Measurements from ENCODE around the gene CD38.
"Not testable (repeated sequence)": the region's sequence is repeated elsewhere in the genome, so short reads cannot be mapped to it uniquely, and the experiment has no call there.

The CD38 gene

DNA sequence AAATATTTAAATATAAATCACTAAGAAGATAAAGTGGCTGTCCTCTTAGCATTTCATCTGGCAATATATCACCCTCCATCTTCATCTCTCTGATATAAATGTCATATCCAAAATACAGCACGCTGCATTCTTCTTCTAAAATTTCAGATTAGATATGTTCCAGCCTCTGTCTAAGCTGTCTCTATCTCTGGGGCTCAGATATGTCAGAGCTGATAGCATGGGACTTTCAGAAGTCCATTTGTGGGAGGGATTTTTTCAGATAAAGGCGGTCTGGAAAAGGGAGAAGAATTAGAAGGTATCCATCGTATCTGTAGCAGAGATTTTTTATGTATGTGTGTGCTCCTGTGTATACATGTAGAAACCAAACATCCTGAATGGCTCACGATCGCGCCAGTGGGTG is 25.0 kb upstream of the CD38 start:
- no peak overlapping the region for H3K27ac ChIP-seq
- TF ChIP-seq, protein P1, sequence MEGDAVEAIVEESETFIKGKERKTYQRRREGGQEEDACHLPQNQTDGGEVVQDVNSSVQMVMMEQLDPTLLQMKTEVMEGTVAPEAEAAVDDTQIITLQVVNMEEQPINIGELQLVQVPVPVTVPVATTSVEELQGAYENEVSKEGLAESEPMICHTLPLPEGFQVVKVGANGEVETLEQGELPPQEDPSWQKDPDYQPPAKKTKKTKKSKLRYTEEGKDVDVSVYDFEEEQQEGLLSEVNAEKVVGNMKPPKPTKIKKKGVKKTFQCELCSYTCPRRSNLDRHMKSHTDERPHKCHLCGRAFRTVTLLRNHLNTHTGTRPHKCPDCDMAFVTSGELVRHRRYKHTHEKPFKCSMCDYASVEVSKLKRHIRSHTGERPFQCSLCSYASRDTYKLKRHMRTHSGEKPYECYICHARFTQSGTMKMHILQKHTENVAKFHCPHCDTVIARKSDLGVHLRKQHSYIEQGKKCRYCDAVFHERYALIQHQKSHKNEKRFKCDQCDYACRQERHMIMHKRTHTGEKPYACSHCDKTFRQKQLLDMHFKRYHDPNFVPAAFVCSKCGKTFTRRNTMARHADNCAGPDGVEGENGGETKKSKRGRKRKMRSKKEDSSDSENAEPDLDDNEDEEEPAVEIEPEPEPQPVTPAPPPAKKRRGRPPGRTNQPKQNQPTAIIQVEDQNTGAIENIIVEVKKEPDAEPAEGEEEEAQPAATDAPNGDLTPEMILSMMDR (conservative IDR thresholded peaks at IDR 0.05), result no peak

DNA sequence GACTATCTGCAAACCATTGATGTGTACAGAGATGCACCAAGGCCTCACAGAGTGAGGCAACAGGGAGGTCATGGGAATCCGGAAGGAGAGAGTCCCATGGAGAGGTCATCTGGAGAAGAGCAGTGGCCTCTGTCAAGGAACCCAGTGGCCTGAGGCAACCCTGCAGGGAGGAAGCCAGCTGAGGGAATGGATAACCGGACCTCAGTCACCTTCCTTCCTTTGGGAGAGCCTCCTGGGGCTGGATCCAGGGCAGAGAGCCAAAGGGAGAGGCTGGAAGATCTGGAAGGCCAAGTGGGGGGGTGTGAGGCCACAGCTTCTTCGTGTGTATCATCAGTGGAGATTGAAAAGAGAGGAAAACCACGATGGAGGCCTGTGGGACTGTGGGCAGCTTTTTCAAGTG is 24.3 kb upstream of the CD38 start:
- no peak overlapping the region for H3K27ac ChIP-seq
- TF ChIP-seq, protein P1 (conservative IDR thresholded peaks at IDR 0.05), result no peak

DNA sequence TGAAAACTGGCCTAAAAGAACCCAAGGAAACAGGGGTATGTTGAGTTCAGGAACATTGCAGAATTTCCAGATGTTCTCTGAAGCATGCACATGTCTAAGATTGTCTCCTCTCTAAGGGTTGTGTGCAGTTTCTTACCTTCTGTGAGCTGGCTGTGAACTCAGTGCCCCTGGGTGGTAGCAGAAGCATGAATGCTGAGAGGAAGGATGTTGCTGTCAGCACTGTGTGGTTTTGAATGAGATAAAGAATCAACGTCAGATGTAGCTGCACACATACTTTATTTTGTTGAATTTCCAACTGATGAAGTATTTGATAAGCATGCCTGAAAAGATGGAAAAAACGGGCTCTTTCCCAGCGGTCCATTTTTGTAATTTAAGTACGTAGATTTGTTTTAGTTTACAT is 23.8 kb upstream of the CD38 start:
- TF ChIP-seq, protein P1 (conservative IDR thresholded peaks at IDR 0.05), result no peak
- H3K27ac ChIP-seq, result no peak overlapping the region

DNA sequence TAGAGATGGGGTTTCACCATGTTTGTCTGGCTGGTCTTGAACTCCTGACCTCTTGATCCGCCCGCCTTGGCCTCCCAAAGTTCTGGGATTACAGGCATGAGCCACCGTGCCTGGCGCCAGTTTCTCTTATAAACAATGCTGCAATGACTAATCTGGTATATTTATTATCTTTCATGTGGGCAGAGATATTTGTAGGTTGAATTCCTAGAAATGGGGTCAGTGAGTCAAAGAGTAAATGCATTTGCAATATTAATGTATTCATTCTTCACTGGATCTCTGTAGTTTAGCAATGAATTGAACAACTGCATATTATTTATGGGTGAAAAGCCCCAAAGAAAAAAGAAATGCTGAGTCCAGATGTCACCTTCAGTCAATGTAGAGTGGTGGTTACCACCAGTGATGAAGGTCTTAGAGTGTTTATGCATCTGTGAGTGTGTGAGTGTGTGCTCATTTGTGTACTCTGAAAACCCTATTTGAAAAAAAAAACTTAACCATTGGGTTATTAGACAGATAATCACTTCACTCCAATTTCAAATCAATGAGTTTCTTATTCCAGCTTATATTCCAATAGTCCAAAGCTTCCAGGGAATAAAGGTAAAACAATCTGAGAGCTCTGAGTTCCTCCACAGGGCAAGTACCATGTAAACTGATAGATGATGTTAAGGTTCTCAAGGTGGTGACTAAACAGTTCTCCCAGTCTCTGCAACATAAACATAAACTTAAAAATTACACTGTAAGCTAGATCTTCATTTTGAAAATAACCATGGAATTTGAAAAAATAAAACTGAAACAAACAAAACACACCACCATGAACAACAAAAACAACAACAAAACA is 22.6 kb upstream of the CD38 start:
- TF ChIP-seq, protein P1 (conservative IDR thresholded peaks at IDR 0.05), result no peak

DNA sequence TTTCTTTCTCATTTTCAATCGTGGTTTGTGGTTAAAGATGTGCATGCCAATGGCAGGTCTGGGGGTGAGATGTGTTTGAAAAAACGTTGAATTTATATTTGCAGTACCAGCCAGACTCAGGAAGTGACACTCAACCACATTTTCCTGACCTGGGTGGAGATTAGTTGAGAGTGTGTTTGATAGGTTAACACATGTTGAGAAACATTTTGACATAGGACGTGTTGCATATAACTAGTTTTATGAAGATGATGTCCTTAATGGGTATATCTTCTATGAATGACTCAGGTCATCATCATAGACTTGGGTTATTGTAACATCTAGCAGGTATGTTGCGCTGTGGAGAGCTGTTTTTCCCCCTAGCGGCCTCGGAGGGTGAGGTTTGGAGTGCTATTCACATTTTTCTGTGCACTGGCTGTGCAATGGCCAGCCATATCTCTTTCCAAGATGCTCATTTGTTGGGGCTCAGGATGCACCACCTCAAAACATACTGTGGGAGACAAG is 21.7 kb upstream of the CD38 start:
- H3K27ac ChIP-seq, result no peak overlapping the region
- TF ChIP-seq, protein P1 (conservative IDR thresholded peaks at IDR 0.05), result no peak

More for the DNA sequence above, 22.6 kb upstream of the CD38 start:
- no peak overlapping the region for H3K27ac ChIP-seq

DNA sequence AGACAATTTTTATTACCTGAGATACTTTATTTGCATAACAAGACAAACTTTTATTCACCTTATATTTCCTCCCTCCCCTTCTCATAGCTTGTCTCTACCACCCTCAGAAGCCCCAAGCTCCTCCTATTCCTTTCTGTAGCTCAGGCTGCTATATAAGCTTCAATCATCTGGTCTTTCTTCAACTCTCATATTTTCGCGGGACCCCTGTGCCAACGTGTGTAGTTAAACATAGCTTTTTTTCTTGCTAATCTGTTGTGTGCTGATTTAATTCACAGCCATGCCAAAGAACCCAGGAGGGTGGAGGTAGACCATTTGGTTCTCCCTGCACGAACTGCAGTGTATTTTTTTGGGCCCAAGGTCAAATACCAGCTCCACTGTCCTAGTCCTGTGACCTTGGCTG is 21.1 kb upstream of the CD38 start:
- H3K27ac ChIP-seq, result no peak overlapping the region
- TF ChIP-seq, protein P1 (conservative IDR thresholded peaks at IDR 0.05), result no peak

DNA sequence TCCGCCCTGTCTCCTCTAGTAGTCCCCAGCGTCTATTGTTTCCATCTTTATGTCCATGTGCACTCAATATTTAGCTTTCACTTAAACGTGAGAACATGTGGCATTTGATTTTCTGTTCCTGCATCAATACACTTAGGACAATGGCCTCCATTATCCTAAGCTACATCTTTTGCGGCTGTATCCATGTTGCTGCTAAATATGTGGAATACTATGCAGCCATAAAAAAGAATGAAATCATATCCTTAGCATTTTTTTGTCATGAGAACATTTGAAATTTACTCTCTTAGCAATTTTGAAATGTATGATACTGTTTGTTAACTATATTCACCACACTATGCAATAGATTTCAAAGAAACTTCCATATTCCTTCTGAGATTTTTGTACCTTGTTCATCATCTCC is 19.8 kb upstream of the CD38 start:
- H3K27ac ChIP-seq, result no peak overlapping the region
- TF ChIP-seq, protein P1 (conservative IDR thresholded peaks at IDR 0.05), result no peak

DNA sequence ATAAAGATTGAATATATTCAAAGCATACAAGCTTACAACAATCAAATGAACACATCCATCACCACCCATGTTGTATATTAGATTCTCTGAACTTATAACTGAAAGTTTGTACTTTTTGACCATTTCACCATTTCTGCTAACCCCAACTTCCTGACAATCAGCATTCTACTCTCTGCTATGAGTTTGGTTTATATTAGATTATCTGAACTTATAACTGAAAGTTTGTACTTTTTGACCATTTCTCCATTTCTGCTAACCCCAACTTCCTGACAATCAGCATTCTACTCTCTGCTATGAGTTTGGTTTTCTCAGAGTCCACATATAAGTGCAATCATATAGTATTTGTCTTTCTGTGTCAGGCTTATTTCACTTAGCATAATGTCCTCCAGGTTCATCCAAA is 15.7 kb upstream of the CD38 start:
- H3K27ac ChIP-seq, result not testable (repeated sequence)
